CD4-positive, alpha-beta memory T cell (primary cell): ENCODE data around the gene PBX1. TPM values are rescaled to one million over a fixed set of nuclear protein-coding genes. Genes with fewer than 3 reads are reported as not detected.

Source experiments
- CTCF ChIA-PET: fragments of 350-600 bp; sonication (Branson Sonifier 250); formaldehyde crosslinking; loops from one replicate; lab custom pipeline; 2021; ENCODE audit warnings: inconsistent platforms; ENCODE audit not compliant: partially characterized antibody; lab: Charles Lee
- POLR2A ChIA-PET: fragments of 350-600 bp; sonication (Branson Sonifier 250); formaldehyde crosslinking; loops from one replicate; lab custom pipeline; 2021; ENCODE audit not compliant: partially characterized antibody; lab: Charles Lee
- DNase-seq, 5 donors: peaks; one replicate each; pipeline versions ENCODE4 v3.0.0 to v3.0.0-alpha.2; 2020 to 2022; ENCODE audit warnings: mixed read lengths in 1 of 5
- H3K27ac ChIP-seq: one replicate; pipeline ENCODE4 v1.7.0; 2013; ENCODE audit warnings: low read depth, low read length
- H3K27me3 ChIP-seq: 2 replicates; pipeline ENCODE4 v1.7.0; 2013; ENCODE audit warnings: mild to moderate bottlenecking, low read length, moderate library complexity; ENCODE audit not compliant: insufficient read depth
- H3K36me3 ChIP-seq: 2 replicates; pipeline ENCODE4 v1.7.0; 2013; ENCODE audit warnings: mild to moderate bottlenecking, low read length, moderate library complexity; ENCODE audit not compliant: insufficient read depth
- H3K4me1 ChIP-seq: 2 replicates; pipeline ENCODE4 v1.7.0; 2013; ENCODE audit warnings: mild to moderate bottlenecking, low read length, moderate library complexity; ENCODE audit not compliant: insufficient read depth
- H3K4me3 ChIP-seq, 2 donors: one replicate each; pipeline ENCODE4 v1.7.0; 2013; ENCODE audit warnings: low read length in 2 of 2, mild to moderate bottlenecking in 1 of 2
- H3K9me3 ChIP-seq, 2 donors: one replicate each; pipeline ENCODE4 v1.7.0; 2013; ENCODE audit warnings: low read length in 2 of 2, control low read depth in 1 of 2; ENCODE audit not compliant: control insufficient read depth in 1 of 2
- H3K27ac Mint-ChIP-seq, 7 donors: one replicate each; pipeline ENCODE4 v1.8.0; 2020 to 2021; ENCODE audit warnings: mixed read lengths in 7 of 7, mild to moderate bottlenecking in 6 of 7, inconsistent platforms in 3 of 7, moderate library complexity in 3 of 7
- H3K27me3 Mint-ChIP-seq, 2 donors: one replicate each; pipeline ENCODE4 v1.8.0; 2020 to 2021; ENCODE audit warnings: mixed read lengths in 2 of 2
- H3K36me3 Mint-ChIP-seq, 2 donors: one replicate each; pipeline ENCODE4 v1.8.0; 2020 to 2021; ENCODE audit warnings: mixed read lengths in 2 of 2, inconsistent platforms in 1 of 2, mild to moderate bottlenecking in 1 of 2
- H3K4me1 Mint-ChIP-seq, 4 donors: one replicate each; pipeline ENCODE4 v1.8.0; 2020 to 2021; ENCODE audit warnings: mixed read lengths in 4 of 4, mild to moderate bottlenecking in 1 of 4
- H3K4me3 Mint-ChIP-seq, 8 donors: one replicate each; pipeline ENCODE4 v1.8.0; 2020 to 2021; ENCODE audit warnings: mixed read lengths in 8 of 8, mild to moderate bottlenecking in 7 of 8, moderate library complexity in 6 of 8, inconsistent platforms in 3 of 8
- H3K9me3 Mint-ChIP-seq, 8 donors: one replicate each; pipeline ENCODE4 v1.8.0; 2020 to 2021; ENCODE audit warnings: mixed read lengths in 8 of 8, mild to moderate bottlenecking in 5 of 8, inconsistent platforms in 3 of 8, moderate library complexity in 1 of 8
- intact Hi-C: fragments of 100-400 bp; cut with micrococcal nuclease; formaldehyde crosslinking; loops from one replicate; pipeline ENCODE4 v1.15.1; 2023
- polyA plus RNA-seq, 2 donors: library from polyadenylated mRNA; unstranded; fragments of 300-500 nt; fragmentation: Illumina TruSeq; gene quantifications; one replicate each; pipeline ENCODE4 v1.2.3, GENCODE V29; 2021
- total RNA-seq, 2 experiments: library from RNA; stranded (reverse); gene quantifications; one replicate each; pipeline ENCODE4 v1.2.3, GENCODE V29; 2021

PBX1 gene
- total and polyA plus RNA-seq, 4 experiments from 2014 or later = 0.06 to 0.70 (median 0.53) TPM; not detected in 1

DNA sequence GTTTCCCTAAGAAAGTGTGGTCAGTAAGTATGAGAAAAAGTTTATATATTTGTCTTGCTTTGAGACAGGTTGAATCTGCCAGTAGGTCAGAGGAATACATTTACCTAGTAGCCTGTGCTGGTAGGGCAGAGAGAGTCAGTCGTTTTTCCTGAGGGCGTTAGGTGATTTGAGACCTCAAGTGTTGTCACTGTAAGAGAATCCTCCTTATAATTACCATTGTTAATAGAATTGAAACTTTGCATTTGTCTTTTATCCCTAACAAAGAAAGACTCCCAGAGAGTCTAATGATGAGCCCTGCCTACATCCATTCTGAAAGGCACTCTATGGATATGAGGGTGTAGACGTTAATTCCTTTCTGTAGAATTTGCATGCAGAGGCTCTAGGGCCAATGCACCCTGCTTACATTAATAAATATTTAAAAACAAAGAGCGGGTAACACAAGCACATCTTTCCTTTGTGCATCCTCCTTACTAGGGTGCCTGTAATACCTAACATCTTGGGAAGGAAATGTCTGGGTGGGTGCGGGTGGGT lies 16.4 kb downstream of the PBX1 start:
- Histone ChIP-seq H3K4me1 (no peaks in the 10 kb centered on the region), H3K27ac (no peak overlapping the region), H3K4me3 (no peak overlapping the region), H3K9me3 (no peaks in the 10 kb centered on the region), H3K27me3 (no peaks in the 10 kb centered on the region), H3K36me3 (no peaks in the 10 kb centered on the region)
- Mint-ChIP-seq H3K4me3 (no peak overlapping the region), H3K9me3 (peaks cover 0 to 10% (median 3%) of the 10 kb centered on the region in 8 donors), H3K4me1 (no peaks in the 10 kb centered on the region), H3K27ac (no peak overlapping the region), H3K27me3 (no peaks in the 10 kb centered on the region), H3K36me3 (no peaks in the 10 kb centered on the region)
- no peak for DNase-seq
- intact Hi-C loops = no loop called here
- ChIA-PET POLR2A (no interaction called here), CTCF (no interaction called here)

DNA sequence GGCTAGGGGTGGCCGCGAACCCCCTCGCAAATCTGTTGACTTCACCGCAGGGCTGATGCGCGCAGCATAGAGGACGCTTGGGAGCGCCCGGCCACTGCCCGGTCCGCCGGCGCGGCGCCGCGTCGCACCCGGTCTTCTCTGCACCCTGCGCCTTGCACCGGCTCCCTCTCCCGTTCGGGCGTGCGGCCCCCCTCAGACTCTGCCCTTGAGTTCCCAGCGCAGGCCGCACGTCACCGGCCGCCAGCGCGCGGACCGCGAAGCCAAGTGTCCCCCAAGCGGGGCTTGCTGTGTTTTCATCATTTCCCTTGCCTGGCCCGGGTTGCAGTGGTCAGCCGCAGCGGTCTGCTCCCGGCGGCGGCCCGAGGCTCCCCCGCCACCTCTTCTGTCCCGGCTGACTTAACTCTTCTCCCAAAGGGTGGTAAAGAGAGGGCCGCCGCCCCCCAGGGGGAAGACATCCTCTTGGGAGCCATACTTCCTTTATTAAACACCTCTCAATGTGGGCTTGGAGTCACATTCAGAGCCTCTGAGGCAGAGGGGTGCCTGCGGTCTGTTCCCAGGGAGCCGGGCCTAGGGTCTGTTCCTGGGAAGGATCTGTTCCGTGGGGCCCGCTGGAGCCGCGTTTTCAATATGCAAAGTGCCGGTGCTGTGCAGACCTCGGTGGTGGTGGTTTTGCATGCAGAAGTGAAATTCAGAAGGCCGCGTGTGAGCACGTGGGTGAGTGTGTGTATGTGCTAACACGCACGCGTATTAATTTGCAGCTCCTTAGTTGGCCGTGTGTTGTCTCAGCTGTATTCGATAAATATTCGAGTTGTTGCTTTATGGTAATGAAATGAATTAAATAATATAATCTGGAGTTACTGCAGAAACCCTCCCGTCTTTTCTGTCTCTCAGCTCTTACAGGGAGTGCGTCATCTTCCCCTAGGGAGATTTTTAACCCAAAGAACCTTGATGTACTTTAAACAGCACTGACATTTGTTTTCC lies 17.6 kb downstream of the PBX1 start:
- intact Hi-C loops = no loop called here
- no peaks in the 10 kb centered on the region for H3K4me1 ChIP-seq
- POLR2A ChIA-PET = no interaction called here
- H3K36me3 ChIP-seq = no peaks in the 10 kb centered on the region
- no peak overlapping the region for H3K27ac ChIP-seq
- no peaks in the 10 kb centered on the region for H3K27me3 ChIP-seq
- no peak overlapping the region for H3K4me3 ChIP-seq
- H3K27me3 Mint-ChIP-seq = no peaks in the 10 kb centered on the region
- CTCF ChIA-PET = no interaction called here
- no peaks in the 10 kb centered on the region for H3K9me3 ChIP-seq
- peaks cover 0 to 8% (median 2%) of the 10 kb centered on the region in 8 donors for H3K9me3 Mint-ChIP-seq
- H3K4me3 Mint-ChIP-seq = no peak overlapping the region
- no peaks in the 10 kb centered on the region for H3K4me1 Mint-ChIP-seq
- DNase-seq = no peak
- no peak overlapping the region for H3K27ac Mint-ChIP-seq
- no peaks in the 10 kb centered on the region for H3K36me3 Mint-ChIP-seq

DNA sequence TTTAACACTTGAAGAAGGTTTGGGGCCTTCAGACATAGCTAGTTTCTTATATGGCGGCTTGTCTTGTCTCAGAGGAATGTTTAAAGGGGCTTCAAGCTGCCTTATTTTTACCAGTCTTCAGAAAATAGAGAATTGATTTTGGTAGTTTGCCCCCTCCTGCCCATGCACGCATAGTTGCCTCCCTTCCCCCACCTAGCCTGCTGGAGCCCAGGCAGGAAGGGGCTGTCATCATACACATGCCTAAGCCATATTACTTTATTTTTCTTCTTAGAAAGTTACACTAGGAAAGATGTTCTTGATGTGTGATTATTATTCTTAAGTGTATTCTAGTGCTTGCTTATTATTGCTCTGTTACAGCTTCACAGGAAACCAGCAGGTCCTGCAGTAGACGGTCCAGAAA lies 18.3 kb downstream of the PBX1 start:
- Mint-ChIP-seq H3K4me3 (no peak overlapping the region), H3K36me3 (no peaks in the 10 kb centered on the region), H3K4me1 (no peaks in the 10 kb centered on the region), H3K27me3 (no peaks in the 10 kb centered on the region), H3K9me3 (peaks cover 0 to 8% (median under 1%) of the 10 kb centered on the region in 8 donors), H3K27ac (peak overlapping the region in 1 of 7 donors; percentile 39)
- Histone ChIP-seq H3K27ac (no peak overlapping the region), H3K9me3 (no peaks in the 10 kb centered on the region), H3K36me3 (no peaks in the 10 kb centered on the region), H3K4me1 (no peaks in the 10 kb centered on the region), H3K27me3 (no peaks in the 10 kb centered on the region), H3K4me3 (no peak overlapping the region)
- intact Hi-C loops = no loop called here
- ChIA-PET CTCF (no interaction called here), POLR2A (no interaction called here)
- DNase-seq = no peak

DNA sequence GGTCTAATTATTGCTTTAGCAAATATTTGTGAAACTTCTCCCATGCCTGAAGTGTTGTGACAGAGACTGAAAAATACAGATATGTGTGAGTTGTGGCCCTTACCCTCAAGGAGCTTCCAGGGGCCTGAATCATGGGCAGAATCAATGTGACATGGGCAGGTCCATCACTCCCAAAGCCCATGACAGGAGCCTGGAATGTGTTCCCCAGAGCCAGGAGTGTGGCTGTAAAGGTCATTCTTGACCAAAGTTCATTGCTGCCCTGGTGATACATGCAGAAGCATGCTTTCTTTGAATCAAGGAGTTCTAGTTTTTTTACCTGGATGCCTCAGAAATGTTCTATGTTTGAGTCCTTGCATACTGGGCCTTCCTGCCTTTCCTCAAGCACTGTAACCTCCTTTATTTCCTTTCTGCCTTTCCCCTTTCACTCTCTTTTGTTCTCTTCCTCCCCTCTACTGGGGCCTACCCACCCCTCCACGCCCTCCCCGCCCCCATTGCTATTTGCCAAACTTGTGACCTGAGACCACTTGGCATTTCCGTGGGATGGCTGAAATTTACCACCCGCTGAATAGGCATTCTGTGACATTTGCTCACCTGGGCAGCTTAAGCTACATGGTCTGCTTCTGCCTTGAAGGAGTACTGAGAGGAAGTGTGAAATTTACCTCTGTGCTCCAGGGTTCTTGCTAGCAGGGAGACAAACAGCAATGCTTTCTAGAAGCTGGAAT lies 19.7 kb downstream of the PBX1 start:
- Histone ChIP-seq H3K9me3 (no peaks in the 10 kb centered on the region), H3K36me3 (no peaks in the 10 kb centered on the region), H3K4me1 (no peaks in the 10 kb centered on the region), H3K4me3 (no peak overlapping the region), H3K27ac (no peak overlapping the region), H3K27me3 (no peaks in the 10 kb centered on the region)
- CTCF ChIA-PET = no interaction called here
- Mint-ChIP-seq H3K36me3 (no peaks in the 10 kb centered on the region), H3K27me3 (peaks cover 0 to 1% of the 10 kb centered on the region in 2 donors), H3K27ac (no peak overlapping the region), H3K4me3 (no peak overlapping the region), H3K9me3 (peaks cover 0 to 8% (median under 1%) of the 10 kb centered on the region in 8 donors), H3K4me1 (no peaks in the 10 kb centered on the region)
- intact Hi-C loops = no loop called here
- POLR2A ChIA-PET = no interaction called here
- DNase-seq = no peak

DNA sequence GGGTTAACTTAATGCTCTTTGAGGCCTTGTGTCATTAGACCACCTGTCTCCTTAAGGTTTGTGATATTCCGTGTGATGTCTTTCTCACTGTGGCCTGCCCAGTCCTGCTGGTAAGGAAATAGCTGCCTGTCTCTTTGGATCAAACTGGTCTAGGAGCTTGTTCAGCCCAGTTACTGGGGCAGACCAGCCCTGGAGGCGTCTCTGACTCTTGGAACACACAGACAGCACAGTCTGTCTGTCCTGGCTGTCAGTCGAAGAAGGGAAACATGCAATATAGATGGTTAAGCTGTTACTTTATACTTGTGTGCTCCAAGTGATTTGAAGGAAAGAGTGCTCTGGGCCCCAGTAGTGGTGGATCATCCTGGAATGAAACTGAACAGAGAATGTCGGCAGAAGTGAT lies 20.4 kb downstream of the PBX1 start:
- Mint-ChIP-seq H3K27ac (no peak overlapping the region), H3K36me3 (no peaks in the 10 kb centered on the region), H3K27me3 (peaks cover 0 to 1% of the 10 kb centered on the region in 2 donors), H3K9me3 (peaks cover 0 to 3% (median under 1%) of the 10 kb centered on the region in 8 donors), H3K4me3 (no peak overlapping the region), H3K4me1 (no peaks in the 10 kb centered on the region)
- DNase-seq = no peak
- Histone ChIP-seq H3K36me3 (no peaks in the 10 kb centered on the region), H3K9me3 (no peaks in the 10 kb centered on the region), H3K4me3 (no peak overlapping the region), H3K4me1 (no peaks in the 10 kb centered on the region), H3K27me3 (no peaks in the 10 kb centered on the region), H3K27ac (no peak overlapping the region)
- ChIA-PET CTCF (no interaction called here), POLR2A (no interaction called here)
- intact Hi-C loops = no loop called here

DNA sequence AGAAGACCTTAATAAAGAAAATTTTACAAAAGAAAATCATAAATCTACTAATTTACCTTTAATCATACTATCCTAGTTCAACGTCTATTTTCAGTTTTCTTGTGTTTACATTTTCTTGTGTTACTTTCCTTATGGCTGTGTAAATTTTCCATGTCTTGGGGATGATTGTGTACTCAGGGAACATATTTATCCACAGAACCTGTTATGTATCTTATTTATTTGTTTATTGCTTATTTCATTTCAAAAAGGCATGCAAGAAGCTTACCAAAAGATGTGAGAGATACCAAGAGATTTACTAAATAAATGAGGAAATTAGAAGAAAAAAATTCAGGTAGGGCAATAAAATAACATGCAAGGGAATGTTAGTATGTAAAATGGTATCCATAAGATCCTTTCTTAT lies 22.8 kb downstream of the PBX1 start:
- ChIA-PET POLR2A (no interaction called here), CTCF (no interaction called here)
- no peak overlapping the region for H3K27ac Mint-ChIP-seq
- H3K9me3 ChIP-seq = no peaks in the 10 kb centered on the region
- H3K9me3 Mint-ChIP-seq = peaks cover 0 to 2% (median 0%) of the 10 kb centered on the region in 8 donors
- no peaks in the 10 kb centered on the region for H3K27me3 ChIP-seq
- intact Hi-C loops = no loop called here
- no peaks in the 10 kb centered on the region for H3K36me3 ChIP-seq
- peaks cover 0 to 1% of the 10 kb centered on the region in 2 donors for H3K27me3 Mint-ChIP-seq
- H3K4me1 Mint-ChIP-seq = no peaks in the 10 kb centered on the region
- no peaks in the 10 kb centered on the region for H3K4me1 ChIP-seq
- H3K36me3 Mint-ChIP-seq = no peaks in the 10 kb centered on the region
- no peak overlapping the region for H3K4me3 Mint-ChIP-seq
- no peak for DNase-seq
- H3K27ac ChIP-seq = no peak overlapping the region
- H3K4me3 ChIP-seq = no peak overlapping the region

DNA sequence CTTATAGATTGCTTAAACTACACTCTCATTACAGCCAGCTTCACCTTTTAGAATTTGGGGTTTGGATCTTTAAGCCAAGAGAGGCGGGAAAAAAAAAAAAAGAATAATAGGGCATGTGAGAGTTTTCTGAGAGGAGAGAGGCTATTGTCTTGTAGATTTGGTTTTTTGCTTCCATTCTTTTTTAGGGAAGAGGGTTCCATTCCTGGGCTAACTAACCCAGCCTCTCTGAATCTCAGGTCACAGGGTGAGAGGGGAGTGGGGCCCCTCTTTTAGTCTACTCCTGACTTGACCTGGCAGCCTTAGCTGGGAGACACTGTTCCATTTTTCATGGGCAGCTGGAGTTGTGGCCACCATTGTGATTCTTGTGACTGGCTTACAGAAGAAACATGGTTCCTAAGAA lies 24.2 kb downstream of the PBX1 start:
- ChIA-PET POLR2A (no interaction called here), CTCF (no interaction called here)
- no peak overlapping the region for H3K4me3 Mint-ChIP-seq
- no peaks in the 10 kb centered on the region for H3K36me3 Mint-ChIP-seq
- Histone ChIP-seq H3K27me3 (no peaks in the 10 kb centered on the region), H3K36me3 (no peaks in the 10 kb centered on the region), H3K4me3 (no peak overlapping the region), H3K9me3 (no peaks in the 10 kb centered on the region), H3K27ac (no peak overlapping the region), H3K4me1 (no peaks in the 10 kb centered on the region)
- intact Hi-C loops = no loop called here
- H3K27ac Mint-ChIP-seq = no peak overlapping the region
- no peak for DNase-seq
- peaks cover 0 to 4% of the 10 kb centered on the region in 2 donors for H3K27me3 Mint-ChIP-seq
- H3K9me3 Mint-ChIP-seq = peaks cover 0 to 2% (median 0%) of the 10 kb centered on the region in 8 donors
- no peaks in the 10 kb centered on the region for H3K4me1 Mint-ChIP-seq
